Neural cell (in vitro differentiated cells): ENCODE measurements around the gene SCP2.

ENCODE experiments used
- EP300 ChIP-seq: fragments of 450-650 bp; conservative IDR thresholded peaks from 2 replicates; pipeline ENCODE4 v1.6.1; 2014; ENCODE audit warnings: antibody characterized with exemption, mild to moderate bottlenecking, moderate library complexity; ENCODE audit not compliant: poor library complexity, severe bottlenecking
- EZH2 ChIP-seq: fragments of 200-600, 300-800 bp; shearing (Covaris generic), sonication (generic); IDR thresholded peaks from 2 replicates; pipeline ENCODE4 v1.6.1; 2014; ENCODE audit warnings: antibody characterized with exemption, low read length, borderline replicate concordance, mild to moderate bottlenecking; ENCODE audit not compliant: insufficient read depth, poor library complexity, severe bottlenecking
- POLR2AphosphoS5 ChIP-seq: IDR thresholded peaks from 2 replicates; pipeline ENCODE4 v1.6.1; 2012
- RAD21 ChIP-seq: fragments of 450-650 bp; conservative IDR thresholded peaks from 2 replicates; pipeline ENCODE4 v1.6.1; 2014; ENCODE audit warnings: antibody characterized with exemption, mild to moderate bottlenecking, moderate library complexity
- SMC3 ChIP-seq: fragments of 450-650 bp; conservative IDR thresholded peaks from 2 replicates; pipeline ENCODE4 v1.6.1; 2014; ENCODE audit warnings: antibody characterized with exemption, mild to moderate bottlenecking, moderate library complexity; ENCODE audit not compliant: poor library complexity
- TAF1 ChIP-seq: IDR thresholded peaks from 2 replicates; pipeline ENCODE4 v1.6.1; 2012; ENCODE audit warnings: low read depth
- TF ChIP-seq, protein P1 (sequence below): fragments of 450-650 bp; IDR thresholded peaks from 2 replicates; pipeline ENCODE4 v1.5.1; 2014; ENCODE audit warnings: antibody characterized with exemption, mild to moderate bottlenecking, moderate library complexity; ENCODE audit not compliant: poor library complexity, severe bottlenecking

GRCh38 chr1:53086491-53087070, 159.5 kb downstream of the SCP2 start:
- TF ChIP-seq SMC3 (no peak), EZH2 (no peak), POLR2AphosphoS5 (no peak), RAD21 (no peak), TAF1 (no peak), EP300 (no peak)
- TF ChIP-seq, protein P1, sequence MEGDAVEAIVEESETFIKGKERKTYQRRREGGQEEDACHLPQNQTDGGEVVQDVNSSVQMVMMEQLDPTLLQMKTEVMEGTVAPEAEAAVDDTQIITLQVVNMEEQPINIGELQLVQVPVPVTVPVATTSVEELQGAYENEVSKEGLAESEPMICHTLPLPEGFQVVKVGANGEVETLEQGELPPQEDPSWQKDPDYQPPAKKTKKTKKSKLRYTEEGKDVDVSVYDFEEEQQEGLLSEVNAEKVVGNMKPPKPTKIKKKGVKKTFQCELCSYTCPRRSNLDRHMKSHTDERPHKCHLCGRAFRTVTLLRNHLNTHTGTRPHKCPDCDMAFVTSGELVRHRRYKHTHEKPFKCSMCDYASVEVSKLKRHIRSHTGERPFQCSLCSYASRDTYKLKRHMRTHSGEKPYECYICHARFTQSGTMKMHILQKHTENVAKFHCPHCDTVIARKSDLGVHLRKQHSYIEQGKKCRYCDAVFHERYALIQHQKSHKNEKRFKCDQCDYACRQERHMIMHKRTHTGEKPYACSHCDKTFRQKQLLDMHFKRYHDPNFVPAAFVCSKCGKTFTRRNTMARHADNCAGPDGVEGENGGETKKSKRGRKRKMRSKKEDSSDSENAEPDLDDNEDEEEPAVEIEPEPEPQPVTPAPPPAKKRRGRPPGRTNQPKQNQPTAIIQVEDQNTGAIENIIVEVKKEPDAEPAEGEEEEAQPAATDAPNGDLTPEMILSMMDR: no peak
